GM19025 (cell line): ENCODE data around the gene CHI3L1.

Source experiments
- ATAC-seq: cut with Tn5 transposase; IDR thresholded peaks from one replicate; pipeline ENCODE4 v1.9.1; 2021; ENCODE audit warnings: mild to moderate bottlenecking, low read depth, moderate library complexity; ENCODE audit not compliant: unreplicated experiment

CHI3L1 gene

GRCh38 chr1:203138066-203138465, 48.4 kb downstream of the CHI3L1 start:
- no peak for ATAC-seq

GRCh38 chr1:203137324-203137723, 49.2 kb downstream of the CHI3L1 start:
- ATAC-seq, result no peak

GRCh38 chr1:203136409-203137042, 50.0 kb downstream of the CHI3L1 start:
- ATAC-seq, result no peak

- no peak for ATAC-seq
These were observed 50.7 kb downstream of the CHI3L1 start for GRCh38 chr1:203135636-203136305.

GRCh38 chr1:203133970-203134725, 52.4 kb downstream of the CHI3L1 start:
- ATAC-seq, result no peak

GRCh38 chr1:203131548-203132200, 54.8 kb downstream of the CHI3L1 start:
- no peak for ATAC-seq

GRCh38 chr1:203130358-203130985, 56.0 kb downstream of the CHI3L1 start:
- ATAC-seq, result no peak

GRCh38 chr1:203129501-203130231, 56.8 kb downstream of the CHI3L1 start:
- no peak for ATAC-seq
